ENCODE data around the gene ZNF205. TPM values are rescaled to one million over a fixed set of nuclear protein-coding genes. Genes with fewer than 3 reads are reported as not detected.

ZNF205 gene
- polyA plus RNA-seq, 3 donors: 1.0 to 6.7 (median 1.3) TPM

DNA sequence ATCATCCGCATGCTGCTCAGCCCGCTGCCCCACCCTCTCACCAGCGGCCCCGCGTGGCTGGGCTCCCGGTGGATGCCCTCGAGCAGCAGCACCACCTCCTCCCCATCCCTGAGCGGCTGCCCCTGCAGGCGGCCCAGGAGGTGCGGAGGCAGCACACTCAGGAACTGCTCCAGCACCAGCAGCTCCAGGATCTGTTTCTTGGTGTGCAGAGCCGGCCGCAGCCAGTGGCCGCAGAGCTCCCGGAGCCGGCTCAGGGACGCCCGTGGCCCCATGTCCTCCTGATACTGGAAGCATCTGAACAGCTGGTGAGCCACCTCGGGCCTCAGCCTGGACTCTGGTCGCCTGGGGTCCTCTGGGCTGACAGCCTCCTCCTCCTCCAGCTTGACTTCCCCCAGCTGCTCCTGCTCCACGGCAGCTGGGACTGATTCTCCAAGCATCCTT lies 19.9 kb upstream of the ZNF205 start:
- H3K27ac ChIP-seq (ENCODE audit: low read depth in 1 of 2, low read length in 2 of 2): no peak overlapping the region
- no peaks in the 10 kb centered on the region for H3K36me3 ChIP-seq (replicated peaks in 1 of 2; ENCODE audit: control insufficient read depth in 1 of 2, insufficient read depth in 2 of 2, low read length in 2 of 2)
- peaks cover 32% of the 10 kb centered on the region for H3K4me1 Mint-ChIP-seq
- H3K9me3 Mint-ChIP-seq: no peaks in the 10 kb centered on the region
- no peak overlapping the region for H2AFZ ChIP-seq (ENCODE audit: insufficient read depth, low read depth, low read length, poor library complexity, severe bottlenecking)
- H3K9ac ChIP-seq (ENCODE audit: insufficient read depth, low read length, poor library complexity, severe bottlenecking): no peak overlapping the region
- peaks cover 0 to 5% (median 0%) of the 10 kb centered on the region in 3 donors for H3K27me3 Mint-ChIP-seq (ENCODE audit: low read depth in 3 of 3)
- no peak overlapping the region for H3K4me3 Mint-ChIP-seq
- no peaks in the 10 kb centered on the region for H3K36me3 Mint-ChIP-seq
- no peaks in the 10 kb centered on the region for H3K9me3 ChIP-seq (replicated peaks in 1 of 2; ENCODE audit: control insufficient read depth in 1 of 2, insufficient read depth in 1 of 2, low read length in 2 of 2)
- intact Hi-C loops (cut with micrococcal nuclease): no loop called here
- no peak overlapping the region for H3K4me3 ChIP-seq (replicated peaks in 1 of 3; ENCODE audit: low read depth in 2 of 3, low read length in 3 of 3)
- no peaks in the 10 kb centered on the region for H3K79me2 ChIP-seq (ENCODE audit: insufficient read depth, low read length)
- 95% methylated on average over 20 of the region's 20 CpGs for WGBS (ENCODE audit: insufficient coverage)
- no peaks in the 10 kb centered on the region for H3K27me3 ChIP-seq (ENCODE audit: control insufficient read depth in 2 of 2, insufficient read depth in 2 of 2, low read length in 2 of 2)
- no peaks in the 10 kb centered on the region for H4K20me1 ChIP-seq (ENCODE audit: insufficient read depth, low read length)
- H3K4me1 ChIP-seq (ENCODE audit: control insufficient read depth in 1 of 2, insufficient read depth in 2 of 2, low read length in 2 of 2): peaks cover 28 to 30% of the 10 kb centered on the region in 2 donors
- H3K4me2 ChIP-seq (replicated peaks; ENCODE audit: extremely low read depth, low read length, poor library complexity, severe bottlenecking): no peak overlapping the region
- peak overlapping the region in 1 of 7 donors; percentile 54 for H3K27ac Mint-ChIP-seq
- DNase-seq: no peak
- TF ChIP-seq, protein P1, sequence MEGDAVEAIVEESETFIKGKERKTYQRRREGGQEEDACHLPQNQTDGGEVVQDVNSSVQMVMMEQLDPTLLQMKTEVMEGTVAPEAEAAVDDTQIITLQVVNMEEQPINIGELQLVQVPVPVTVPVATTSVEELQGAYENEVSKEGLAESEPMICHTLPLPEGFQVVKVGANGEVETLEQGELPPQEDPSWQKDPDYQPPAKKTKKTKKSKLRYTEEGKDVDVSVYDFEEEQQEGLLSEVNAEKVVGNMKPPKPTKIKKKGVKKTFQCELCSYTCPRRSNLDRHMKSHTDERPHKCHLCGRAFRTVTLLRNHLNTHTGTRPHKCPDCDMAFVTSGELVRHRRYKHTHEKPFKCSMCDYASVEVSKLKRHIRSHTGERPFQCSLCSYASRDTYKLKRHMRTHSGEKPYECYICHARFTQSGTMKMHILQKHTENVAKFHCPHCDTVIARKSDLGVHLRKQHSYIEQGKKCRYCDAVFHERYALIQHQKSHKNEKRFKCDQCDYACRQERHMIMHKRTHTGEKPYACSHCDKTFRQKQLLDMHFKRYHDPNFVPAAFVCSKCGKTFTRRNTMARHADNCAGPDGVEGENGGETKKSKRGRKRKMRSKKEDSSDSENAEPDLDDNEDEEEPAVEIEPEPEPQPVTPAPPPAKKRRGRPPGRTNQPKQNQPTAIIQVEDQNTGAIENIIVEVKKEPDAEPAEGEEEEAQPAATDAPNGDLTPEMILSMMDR (IDR thresholded peaks at IDR 0.05): no peak

DNA sequence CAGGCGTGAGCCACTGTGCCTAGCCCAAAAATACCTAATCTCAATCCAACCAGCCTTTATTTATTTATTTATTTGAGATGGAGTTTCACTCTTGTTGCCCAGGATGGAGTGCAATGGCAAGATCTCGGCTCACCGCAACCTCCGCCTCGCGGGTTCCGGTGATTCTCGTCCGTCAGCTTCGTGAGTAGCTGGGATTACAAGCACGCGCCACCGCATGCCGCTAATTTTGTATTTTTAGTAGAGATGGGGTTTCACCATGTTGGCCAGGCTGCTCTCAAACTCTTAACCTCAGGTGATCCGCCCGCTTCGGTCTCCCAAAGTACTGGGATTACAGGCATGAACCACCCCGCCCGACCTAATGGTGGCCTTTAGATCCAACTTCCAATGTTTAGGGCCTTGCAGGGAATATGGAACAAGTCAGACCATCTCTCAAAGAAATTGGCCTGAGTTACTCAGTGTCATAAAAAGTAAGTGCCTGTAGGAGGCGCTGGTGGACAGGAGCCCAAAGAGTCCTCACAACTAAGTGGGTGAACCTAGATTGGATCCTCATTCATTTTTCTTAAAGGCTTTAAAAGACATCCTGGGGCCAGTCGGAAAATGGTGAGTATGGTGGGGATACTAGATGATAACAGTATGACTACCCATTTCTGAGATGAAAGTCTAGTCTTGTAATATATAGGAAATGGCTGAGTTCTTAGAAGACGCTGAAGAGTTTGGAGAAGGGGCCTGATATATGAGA lies 17.9 kb upstream of the ZNF205 start:
- 94% methylated on average over 10 of the region's 22 CpGs for WGBS (ENCODE audit: insufficient coverage)
- Histone ChIP-seq H4K20me1 (ENCODE audit: insufficient read depth, low read length) (no peaks in the 10 kb centered on the region), H3K4me3 (replicated peaks in 1 of 3; ENCODE audit: low read depth in 2 of 3, low read length in 3 of 3) (no peak overlapping the region), H3K36me3 (replicated peaks in 1 of 2; ENCODE audit: control insufficient read depth in 1 of 2, insufficient read depth in 2 of 2, low read length in 2 of 2) (no peaks in the 10 kb centered on the region), H3K4me2 (replicated peaks; ENCODE audit: extremely low read depth, low read length, poor library complexity, severe bottlenecking) (no peak overlapping the region), H3K4me1 (ENCODE audit: control insufficient read depth in 1 of 2, insufficient read depth in 2 of 2, low read length in 2 of 2) (peaks cover 24 to 25% of the 10 kb centered on the region in 2 donors), H2AFZ (ENCODE audit: insufficient read depth, low read depth, low read length, poor library complexity, severe bottlenecking) (no peak overlapping the region), H3K9me3 (replicated peaks in 1 of 2; ENCODE audit: control insufficient read depth in 1 of 2, insufficient read depth in 1 of 2, low read length in 2 of 2) (no peaks in the 10 kb centered on the region), H3K27ac (ENCODE audit: low read depth in 1 of 2, low read length in 2 of 2) (no peak overlapping the region), H3K9ac (ENCODE audit: insufficient read depth, low read length, poor library complexity, severe bottlenecking) (no peak overlapping the region), H3K27me3 (ENCODE audit: control insufficient read depth in 2 of 2, insufficient read depth in 2 of 2, low read length in 2 of 2) (no peaks in the 10 kb centered on the region), H3K79me2 (ENCODE audit: insufficient read depth, low read length) (no peaks in the 10 kb centered on the region)
- TF ChIP-seq, protein P1 (IDR thresholded peaks at IDR 0.05): peak; percentile 62
- peaks cover 26% of the 10 kb centered on the region for H3K4me1 Mint-ChIP-seq
- intact Hi-C loops (cut with micrococcal nuclease): no loop called here
- H3K9me3 Mint-ChIP-seq: no peaks in the 10 kb centered on the region
- DNase-seq: peak; percentile 40 to 56 (median 52)
- peaks cover 8 to 12% (median 9%) of the 10 kb centered on the region in 3 donors for H3K27me3 Mint-ChIP-seq (ENCODE audit: low read depth in 3 of 3)
- peak overlapping the region in 2 of 7 donors; percentile 15 to 48 for H3K27ac Mint-ChIP-seq
- no peaks in the 10 kb centered on the region for H3K36me3 Mint-ChIP-seq
- no peak overlapping the region for H3K4me3 Mint-ChIP-seq
